Retina (tissue), 1 donor: Measurements from ENCODE around the gene DDX41.
"Not testable (repeated sequence)": the region's sequence is repeated elsewhere in the genome, so short reads cannot be mapped to it uniquely, and the experiment has no call there.

Experiments used
- DNase-seq: peaks from one replicate; pipeline ENCODE4 v3.0.0-alpha.2; 2016

DDX41 gene

GRCh38 chr5:177497292-177498012 lies 19.3 kb downstream of the DDX41 start, which contains the start of gene PDLIM7:
Gene PDLIM7, minus strand, starts transcription at chr5:177497604. Its CDS starts 1,092 bp downstream, at chr5:177496512.
- DNase-seq = peak; percentile 99

GRCh38 chr5:177496727-177497291 lies 20.0 kb downstream of the DDX41 start:
- DNase-seq = peak; percentile 81

GRCh38 chr5:177496070-177496726 lies 20.6 kb downstream of the DDX41 start:
- DNase-seq = no peak

GRCh38 chr5:177495243-177496060 lies 21.3 kb downstream of the DDX41 start:
- peak; percentile 70 for DNase-seq

GRCh38 chr5:177494346-177495195 lies 22.2 kb downstream of the DDX41 start:
- DNase-seq = no peak

GRCh38 chr5:177493795-177494345 lies 22.9 kb downstream of the DDX41 start:
- no peak for DNase-seq

GRCh38 chr5:177492841-177493240 lies 23.9 kb downstream of the DDX41 start:
- no peak for DNase-seq

- no peak for DNase-seq
Observed at GRCh38 chr5:177491983-177492746, 24.6 kb downstream of the DDX41 start.

- peak; percentile 80 for DNase-seq
Observed at GRCh38 chr5:177491429-177491945, 25.3 kb downstream of the DDX41 start.

- DNase-seq = no peak
Observed at GRCh38 chr5:177490992-177491391, 25.8 kb downstream of the DDX41 start.

GRCh38 chr5:177490311-177490991 lies 26.3 kb downstream of the DDX41 start:
- no peak for DNase-seq

GRCh38 chr5:177489119-177489716 lies 27.5 kb downstream of the DDX41 start:
- DNase-seq = no peak

GRCh38 chr5:177487975-177488374 lies 28.8 kb downstream of the DDX41 start:
- no peak for DNase-seq

- DNase-seq = no peak
Observed at GRCh38 chr5:177487144-177487543, 29.6 kb downstream of the DDX41 start.

- DNase-seq = no peak
Observed at GRCh38 chr5:177486256-177486655, 30.5 kb downstream of the DDX41 start.

GRCh38 chr5:177485753-177486152 lies 31.0 kb downstream of the DDX41 start:
- DNase-seq = not testable (repeated sequence)

- no peak for DNase-seq
Observed at GRCh38 chr5:177484902-177485549, 31.7 kb downstream of the DDX41 start.

- DNase-seq = no peak
Observed at GRCh38 chr5:177483994-177484901, 32.5 kb downstream of the DDX41 start.
